KG1 (cell line): ENCODE data around the gene A1BG.

Source experiments
- DNase-seq: peaks from one replicate; lab custom pipeline; 2025; lab: John Stamatoyannopoulos, UW

The A1BG gene, protein sequence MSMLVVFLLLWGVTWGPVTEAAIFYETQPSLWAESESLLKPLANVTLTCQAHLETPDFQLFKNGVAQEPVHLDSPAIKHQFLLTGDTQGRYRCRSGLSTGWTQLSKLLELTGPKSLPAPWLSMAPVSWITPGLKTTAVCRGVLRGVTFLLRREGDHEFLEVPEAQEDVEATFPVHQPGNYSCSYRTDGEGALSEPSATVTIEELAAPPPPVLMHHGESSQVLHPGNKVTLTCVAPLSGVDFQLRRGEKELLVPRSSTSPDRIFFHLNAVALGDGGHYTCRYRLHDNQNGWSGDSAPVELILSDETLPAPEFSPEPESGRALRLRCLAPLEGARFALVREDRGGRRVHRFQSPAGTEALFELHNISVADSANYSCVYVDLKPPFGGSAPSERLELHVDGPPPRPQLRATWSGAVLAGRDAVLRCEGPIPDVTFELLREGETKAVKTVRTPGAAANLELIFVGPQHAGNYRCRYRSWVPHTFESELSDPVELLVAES

DNA sequence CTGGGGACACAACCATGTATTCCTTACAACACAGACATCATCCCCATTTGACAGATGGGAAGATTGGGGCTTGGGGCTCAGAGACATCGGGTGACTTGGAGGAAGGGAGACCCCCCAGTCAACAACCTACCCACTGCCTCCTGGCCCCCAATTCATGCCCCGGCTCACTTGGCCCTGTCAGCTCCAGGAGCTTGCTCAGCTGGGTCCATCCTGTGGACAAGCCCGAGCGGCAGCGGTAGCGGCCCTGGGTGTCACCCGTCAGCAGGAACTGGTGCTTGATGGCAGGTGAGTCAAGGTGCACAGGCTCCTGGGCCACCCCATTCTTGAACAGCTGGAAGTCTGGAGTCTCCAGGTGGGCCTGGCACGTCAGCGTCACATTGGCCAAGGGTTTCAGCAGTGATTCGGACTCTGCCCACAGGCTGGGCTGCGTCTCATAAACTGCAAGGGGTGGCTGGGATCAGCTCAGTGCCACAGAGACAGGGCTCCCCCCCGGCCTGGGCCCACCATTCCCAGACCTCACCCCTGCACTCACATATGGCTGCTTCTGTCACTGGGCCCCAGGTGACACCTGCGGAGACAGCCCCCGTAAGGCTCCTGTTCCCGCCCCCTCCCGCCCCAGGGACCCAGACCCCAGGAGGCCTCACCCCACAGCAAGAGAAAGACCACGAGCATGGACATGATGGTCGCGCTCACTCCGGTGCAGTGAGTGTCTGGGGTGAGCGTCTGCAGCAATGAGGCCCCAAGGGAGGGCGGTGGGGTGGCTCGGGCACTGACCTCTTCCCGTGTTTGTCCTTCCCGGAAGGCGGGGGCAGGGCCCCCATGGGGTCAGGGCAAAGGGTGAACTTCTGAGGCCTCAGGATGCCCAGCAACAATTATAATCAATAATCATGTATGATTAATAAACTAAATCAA, at the start of gene A1BG:
TSS of gene A1BG (minus strand) at position 733 of the 912 bp plus-strand sequence. CDS start at position 678, 55 bp downstream.
- DNase-seq = no peak

GRCh38 chr19:58401840-58402421, 48.6 kb upstream of the A1BG start:
- no peak for DNase-seq

- DNase-seq = peak; percentile 98
Observed at GRCh38 chr19:58400916-58401839, 47.9 kb upstream of the A1BG start.

- DNase-seq = no peak
Observed at GRCh38 chr19:58400316-58400915, 47.1 kb upstream of the A1BG start.

- no peak for DNase-seq
Observed at GRCh38 chr19:58399903-58400302, 46.6 kb upstream of the A1BG start.

DNA sequence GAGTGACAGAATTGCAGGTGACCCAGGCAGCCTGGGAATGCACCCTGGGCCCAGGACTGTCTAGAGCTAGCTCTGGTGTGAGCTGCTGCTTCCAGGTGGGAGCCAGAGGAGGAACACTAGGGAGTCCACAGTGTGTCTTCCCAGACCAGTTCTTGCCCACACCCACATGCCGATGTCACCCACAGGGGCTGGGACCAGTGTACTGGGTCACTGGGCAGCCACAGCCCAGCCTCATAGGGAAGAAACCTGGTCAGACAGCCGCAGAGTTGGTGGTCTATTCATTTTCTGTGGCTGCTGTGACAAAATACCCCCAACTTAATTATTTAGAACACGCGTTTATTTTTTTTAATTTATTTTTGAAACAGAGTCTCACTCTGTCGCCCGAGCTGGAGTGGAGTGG, 45.3 kb upstream of the A1BG start:
- no peak for DNase-seq

GRCh38 chr19:58398087-58398486, 44.8 kb upstream of the A1BG start:
- DNase-seq = no peak

DNA sequence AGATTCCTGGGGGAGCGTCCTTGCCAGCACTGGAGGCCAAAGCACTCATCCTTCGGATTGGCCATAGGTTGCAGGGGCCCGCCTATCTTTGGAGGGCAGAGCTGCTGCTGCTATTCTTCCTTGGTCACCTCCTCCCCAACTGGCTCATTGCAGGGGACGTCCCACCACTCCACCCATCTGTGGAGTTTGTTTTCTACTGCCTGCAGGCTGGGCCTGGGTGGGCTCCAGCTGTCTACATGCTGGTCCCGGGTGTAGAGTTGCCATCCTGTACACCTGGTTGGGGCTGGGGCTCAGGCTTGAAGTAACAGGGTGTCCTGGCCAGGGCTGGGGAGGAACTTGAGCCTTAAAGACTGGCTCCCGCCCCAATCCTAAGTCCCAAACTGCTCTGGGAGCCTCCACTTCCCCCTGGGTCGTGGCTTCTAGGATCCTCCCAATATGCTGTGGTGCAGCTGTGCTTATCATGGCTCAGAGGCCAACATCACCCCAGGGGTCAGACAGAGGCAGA, 44.3 kb upstream of the A1BG start:
- DNase-seq = no peak

GRCh38 chr19:58396691-58397532, 43.6 kb upstream of the A1BG start:
- no peak for DNase-seq

- no peak for DNase-seq
Observed at GRCh38 chr19:58395979-58396627, 42.8 kb upstream of the A1BG start.

- no peak for DNase-seq
Observed at GRCh38 chr19:58395220-58395978, 42.1 kb upstream of the A1BG start, which contains the start of gene RNF225. Gene RNF225, plus strand, starts transcription at chr19:58395656. Its CDS starts 434 bp downstream, at chr19:58396090.

DNA sequence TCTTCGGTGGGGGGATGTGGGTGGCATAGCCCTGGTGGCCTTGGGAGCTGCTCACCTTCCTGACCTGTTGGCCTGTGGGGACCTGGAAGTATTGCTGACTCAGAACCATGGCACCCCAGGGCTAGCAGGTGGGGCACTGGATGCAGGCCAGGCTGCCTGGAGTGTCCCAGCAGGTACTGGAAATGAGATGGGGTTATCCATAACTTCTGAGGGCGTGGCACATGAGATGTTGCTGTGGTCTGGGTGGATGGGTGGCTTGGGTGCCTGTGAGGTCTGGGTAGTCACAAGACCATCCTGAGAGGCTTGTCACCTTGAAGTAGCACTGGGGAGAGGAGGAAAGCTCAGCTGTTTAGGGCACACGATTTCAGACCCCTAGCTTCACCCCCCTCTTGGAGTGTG, 41.5 kb upstream of the A1BG start:
- no peak for DNase-seq

DNA sequence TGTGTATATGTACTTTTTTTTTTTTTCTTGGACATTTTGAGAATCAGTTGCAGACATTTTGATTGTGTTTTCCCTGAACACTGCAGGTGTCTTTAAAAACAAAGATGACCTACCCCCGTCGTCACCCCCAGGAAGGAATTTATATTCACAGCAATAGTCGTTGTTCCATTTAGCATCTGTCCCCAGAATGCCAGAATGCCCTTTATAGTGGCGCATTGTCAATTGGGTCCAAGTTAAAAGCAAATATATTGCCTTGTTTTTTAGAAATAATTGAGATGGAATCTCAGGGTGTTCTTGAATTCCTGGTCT, 40.4 kb upstream of the A1BG start:
- DNase-seq = no peak

DNA sequence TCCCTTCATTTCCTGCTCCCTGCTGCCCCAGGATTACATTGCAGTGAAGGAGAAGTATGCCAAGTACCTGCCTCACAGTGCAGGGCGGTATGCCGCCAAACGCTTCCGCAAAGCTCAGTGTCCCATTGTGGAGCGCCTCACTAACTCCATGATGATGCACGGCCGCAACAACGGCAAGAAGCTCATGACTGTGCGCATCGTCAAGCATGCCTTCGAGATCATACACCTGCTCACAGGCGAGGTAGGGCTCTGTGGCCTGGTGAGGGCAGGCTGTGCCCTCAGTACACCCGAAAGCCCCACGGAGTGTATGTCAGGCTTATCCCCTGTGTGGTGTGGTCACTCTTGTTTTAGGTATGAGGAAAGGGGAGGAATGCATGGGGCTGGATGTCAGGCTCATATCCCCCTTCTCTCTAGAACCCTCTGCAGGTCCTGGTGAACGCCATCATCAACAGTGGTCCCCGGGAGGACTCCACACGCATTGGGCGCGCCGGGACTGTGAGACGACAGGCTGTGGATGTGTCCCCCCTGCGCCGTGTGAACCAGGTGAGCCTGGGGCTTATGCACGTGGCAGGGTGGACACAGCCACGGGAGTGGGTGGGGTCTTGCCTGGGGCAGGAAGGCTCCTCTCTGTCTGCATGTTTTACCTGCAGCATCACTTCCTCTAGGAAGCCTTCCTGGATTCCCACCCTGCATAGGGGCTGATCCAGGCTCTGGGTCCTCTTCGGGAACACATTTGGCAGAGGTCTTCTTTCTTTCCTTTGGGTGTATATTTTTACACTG, 39.8 kb upstream of the A1BG start:
- no peak for DNase-seq

DNA sequence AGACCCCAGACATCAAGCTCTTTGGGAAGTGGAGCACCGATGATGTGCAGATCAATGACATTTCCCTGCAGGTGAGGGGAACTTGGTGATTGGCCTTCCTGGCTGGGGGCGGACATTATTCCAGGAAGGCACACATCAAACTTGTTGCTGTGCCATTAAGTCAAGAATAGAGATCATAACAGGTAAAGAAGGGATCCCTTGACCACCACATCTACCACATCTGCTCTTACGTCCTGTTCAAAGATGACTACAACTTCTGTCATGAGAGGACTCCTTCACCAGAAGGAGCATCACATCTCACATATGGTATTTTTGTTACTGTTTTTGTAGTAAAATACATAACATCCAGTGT, 34.9 kb upstream of the A1BG start:
- no peak for DNase-seq

DNA sequence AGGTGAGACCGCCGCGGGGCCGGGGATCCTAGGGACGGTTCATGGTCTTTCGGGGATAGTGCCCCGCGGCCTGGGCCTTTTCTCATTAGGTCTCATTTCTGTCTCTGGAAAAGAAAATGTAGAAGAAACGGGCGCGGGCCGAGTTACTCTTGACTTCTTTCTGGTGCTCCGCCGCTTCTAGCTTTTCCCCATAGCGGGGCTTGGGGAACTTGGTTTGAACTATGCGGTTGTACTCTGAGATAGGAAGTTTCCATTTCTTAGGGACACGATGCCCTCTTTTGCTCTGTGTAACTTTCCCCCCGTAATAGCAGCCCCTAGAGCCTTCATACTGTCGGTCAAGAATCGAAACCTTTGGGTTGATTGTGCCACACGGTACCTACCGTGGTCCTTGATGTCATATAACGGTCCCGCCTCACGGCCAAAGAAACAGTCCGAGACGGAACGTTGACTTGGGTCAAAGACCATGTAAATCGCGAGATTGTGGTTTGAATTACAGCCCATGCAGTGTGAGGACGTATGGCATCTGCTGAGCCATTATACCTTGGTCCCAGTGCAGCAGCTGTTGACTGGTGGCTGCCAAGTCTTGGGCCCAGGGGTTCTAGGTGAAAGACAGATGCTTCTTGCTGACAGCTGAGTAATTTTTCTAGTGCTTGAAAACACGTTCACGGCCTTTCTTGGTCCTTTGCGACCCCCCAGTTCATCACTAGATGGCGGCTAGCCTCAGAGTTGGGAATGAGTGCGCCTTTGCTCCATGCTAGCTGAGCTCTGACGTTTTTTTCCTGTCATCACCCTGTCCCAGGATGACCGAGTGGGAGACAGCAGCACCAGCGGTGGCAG, 34.3 kb upstream of the A1BG start:
- DNase-seq = no peak
